PC-3 (cell line): Measurements from ENCODE around the gene BRD4.

Source experiments
- CTCF ChIP-seq: fragments of 300-600 bp; sonication (generic); conservative IDR thresholded peaks from 2 replicates; pipeline ENCODE4 v1.5.1; 2017; ENCODE audit warnings: antibody characterized with exemption, low read depth, mild to moderate bottlenecking, low read length
- EZH2 ChIP-seq: fragments of 300-600 bp; sonication (generic); IDR thresholded peaks from one replicate; pipeline ENCODE4 v1.6.1; 2017; ENCODE audit warnings: antibody characterized with exemption, mild to moderate bottlenecking, low read length; ENCODE audit not compliant: unreplicated experiment

GRCh38 chr19:15340086-15340485 lies 7.7 kb upstream of the BRD4 start:
- no peak for TF ChIP-seq CTCF
- no peak for TF ChIP-seq EZH2
